ENCODE results near the gene RNF26. TPM values are rescaled to one million over a fixed set of nuclear protein-coding genes. Genes with fewer than 3 reads are reported as not detected.

The RNF26 gene
- 48.0 TPM for polyA plus RNA-seq (2012; ENCODE audit: insufficient read depth, insufficient read length, low read depth)

GRCh38 chr11:119334174-119334930 lies at the start of gene RNF26:
RNF26 (plus strand) TSS chr11:119334527; CDS start chr11:119335123, 596 bp downstream.
- DNase-seq: peak; percentile 95
- TF ChIP-seq CTCF (IDR thresholded peaks at IDR 0.05; ENCODE audit: low read depth, low read length): no peak
- H3K4me3 ChIP-seq (ENCODE audit: low read depth, low read length): peak within 1 kb of the TSS; percentile 95
- H3K27me3 ChIP-seq: peaks cover 1% of the 10 kb centered on the region
- H3K9me3 ChIP-seq: no peaks in the 10 kb centered on the region
- H3K4me1 ChIP-seq: peaks cover 3% of the 10 kb centered on the region
- no peaks in the 10 kb centered on the region for H3K36me3 ChIP-seq

GRCh38 chr11:119285431-119285830 lies 48.9 kb upstream of the RNF26 start:
- H3K4me1 ChIP-seq: no peaks in the 10 kb centered on the region
- H3K9me3 ChIP-seq: no peaks in the 10 kb centered on the region
- H3K4me3 ChIP-seq (ENCODE audit: low read depth, low read length): no peak overlapping the region
- no peak for TF ChIP-seq CTCF (IDR thresholded peaks at IDR 0.05; ENCODE audit: low read depth, low read length)
- DNase-seq: no peak
- H3K27me3 ChIP-seq: no peaks in the 10 kb centered on the region
- H3K36me3 ChIP-seq: peaks cover 18% of the 10 kb centered on the region

GRCh38 chr11:119288219-119288618 lies 46.1 kb upstream of the RNF26 start:
- no peak for DNase-seq
- H3K4me1 ChIP-seq: no peaks in the 10 kb centered on the region
- no peaks in the 10 kb centered on the region for H3K9me3 ChIP-seq
- H3K4me3 ChIP-seq (ENCODE audit: low read depth, low read length): no peak overlapping the region
- no peak for TF ChIP-seq CTCF (IDR thresholded peaks at IDR 0.05; ENCODE audit: low read depth, low read length)
- H3K36me3 ChIP-seq: peaks cover 25% of the 10 kb centered on the region
- no peaks in the 10 kb centered on the region for H3K27me3 ChIP-seq

- peaks cover 13% of the 10 kb centered on the region for H3K36me3 ChIP-seq
- H3K4me3 ChIP-seq (ENCODE audit: low read depth, low read length): no peak overlapping the region
- TF ChIP-seq CTCF (IDR thresholded peaks at IDR 0.05; ENCODE audit: low read depth, low read length): no peak
- H3K9me3 ChIP-seq: no peaks in the 10 kb centered on the region
- no peaks in the 10 kb centered on the region for H3K4me1 ChIP-seq
- no peaks in the 10 kb centered on the region for H3K27me3 ChIP-seq
- DNase-seq: no peak
These were observed 43.3 kb upstream of the RNF26 start for GRCh38 chr11:119290894-119291497.

GRCh38 chr11:119293461-119293860 lies 40.9 kb upstream of the RNF26 start:
- no peak for DNase-seq
- Histone ChIP-seq H3K4me1 (no peaks in the 10 kb centered on the region), H3K9me3 (no peaks in the 10 kb centered on the region), H3K27me3 (no peaks in the 10 kb centered on the region), H3K4me3 (ENCODE audit: low read depth, low read length) (no peak overlapping the region), H3K36me3 (peaks cover 22% of the 10 kb centered on the region)
- TF ChIP-seq CTCF (IDR thresholded peaks at IDR 0.05; ENCODE audit: low read depth, low read length): no peak

GRCh38 chr11:119295178-119295577 lies 39.1 kb upstream of the RNF26 start:
- Histone ChIP-seq H3K27me3 (no peaks in the 10 kb centered on the region), H3K36me3 (peaks cover 29% of the 10 kb centered on the region), H3K9me3 (no peaks in the 10 kb centered on the region), H3K4me3 (ENCODE audit: low read depth, low read length) (no peak overlapping the region), H3K4me1 (peaks cover 4% of the 10 kb centered on the region; the same call in 1 of the 2 replicates)
- no peak for DNase-seq
- TF ChIP-seq CTCF (IDR thresholded peaks at IDR 0.05; ENCODE audit: low read depth, low read length): no peak
